ENCODE results near the gene COMP. TPM values are rescaled to one million over a fixed set of nuclear protein-coding genes. Genes with fewer than 3 reads are reported as not detected.

COMP gene
- total RNA-seq, 1 experiment from 2014 or later = not detected

- no peaks in the 10 kb centered on the region for H3K9me3 ChIP-seq (ENCODE audit: control insufficient read depth in 1 of 2, insufficient read depth in 1 of 2, low read depth in 1 of 2, low read length in 2 of 2)
- DNase-seq (ENCODE audit: low read depth, low spot score) (no peak), ATAC-seq (no peak)
- H3K9ac ChIP-seq (ENCODE audit: low read length) = peak overlapping the region; percentile 96
- H4K20me1 ChIP-seq (ENCODE audit: insufficient read depth) = peaks cover 23% of the 10 kb centered on the region; the same call in 1 of the 2 replicates
- H2AFZ ChIP-seq (ENCODE audit: low read depth, low read length, poor library complexity, severe bottlenecking) = no peak overlapping the region
- H3K27me3 ChIP-seq (ENCODE audit: insufficient read depth, low read length) = no peaks in the 10 kb centered on the region
- no peaks in the 10 kb centered on the region for H3K9me2 ChIP-seq (ENCODE audit: insufficient read depth)
- H3K79me2 ChIP-seq (ENCODE audit: insufficient read depth, low read length) = peaks cover 63% of the 10 kb centered on the region
- peak overlapping the region; percentile 77 to 98 for H3K4me3 ChIP-seq (replicated peaks in 1 of 2; ENCODE audit: low read depth in 1 of 2, low read length in 2 of 2)
- intact Hi-C loops (cut with micrococcal nuclease) = no loop called here
- RAD21 ChIA-PET (ENCODE audit: low non-redundant PET in 1 of 2, low total read pairs in 2 of 2, uncharacterized antibody in 2 of 2, unreplicated experiment in 2 of 2) = no interaction called here
- BruUV-seq (replicated peaks) = no TSS peak
- H3K4me2 ChIP-seq (ENCODE audit: low read length) = peak overlapping the region; percentile 100
- H3K27ac ChIP-seq (ENCODE audit: low read depth, low read length) = peak overlapping the region; percentile 94
- POLR2A ChIA-PET = interaction anchor here (1.6 kb wide), 1 partner anchor 14 kb away, joined by 4 read pairs; no protein-coding TSS in a partner anchor
- peaks cover 6 to 15% of the 10 kb centered on the region in 2 experiments for H3K4me1 ChIP-seq (ENCODE audit: control insufficient read depth in 1 of 2, insufficient read depth in 2 of 2, low read length in 2 of 2)
- CTCF ChIA-PET = no interaction called here
- no peak for TF ChIP-seq MAX (IDR thresholded peaks at IDR 0.05)
- no peak for TF ChIP-seq ZNF274 (IDR thresholded peaks at IDR 0.05; ENCODE audit: low read depth, low read length)
- peaks cover 22 to 47% of the 10 kb centered on the region in 2 experiments for H3K36me3 ChIP-seq (ENCODE audit: control insufficient read depth in 1 of 2, insufficient read depth in 2 of 2, low read length in 2 of 2)
Measured at GRCh38 chr19:18833141-18833476, 42.0 kb upstream of the COMP start.

GRCh38 chr19:18832306-18833140 is 41.4 kb upstream of the COMP start:
- Histone ChIP-seq H3K9ac (ENCODE audit: low read length) (peak overlapping the region; percentile 96), H3K9me3 (ENCODE audit: control insufficient read depth in 1 of 2, insufficient read depth in 1 of 2, low read depth in 1 of 2, low read length in 2 of 2) (peaks cover 0 to 3% of the 10 kb centered on the region in 2 experiments; a peak in 1 of 4 replicates), H4K20me1 (ENCODE audit: insufficient read depth) (peaks cover 23% of the 10 kb centered on the region; the same call in 1 of the 2 replicates), H3K36me3 (ENCODE audit: control insufficient read depth in 1 of 2, insufficient read depth in 2 of 2, low read length in 2 of 2) (peaks cover 20 to 42% of the 10 kb centered on the region in 2 experiments), H2AFZ (ENCODE audit: low read depth, low read length, poor library complexity, severe bottlenecking) (no peak overlapping the region), H3K9me2 (ENCODE audit: insufficient read depth) (no peaks in the 10 kb centered on the region), H3K79me2 (ENCODE audit: insufficient read depth, low read length) (peaks cover 57% of the 10 kb centered on the region), H3K27me3 (ENCODE audit: insufficient read depth, low read length) (no peaks in the 10 kb centered on the region), H3K4me3 (replicated peaks in 1 of 2; ENCODE audit: low read depth in 1 of 2, low read length in 2 of 2) (peak overlapping the region; percentile 77 to 98), H3K27ac (ENCODE audit: low read depth, low read length) (peak overlapping the region; percentile 94), H3K4me2 (ENCODE audit: low read length) (peak overlapping the region; percentile 100), H3K4me1 (ENCODE audit: control insufficient read depth in 1 of 2, insufficient read depth in 2 of 2, low read length in 2 of 2) (peaks cover 6 to 15% of the 10 kb centered on the region in 2 experiments)
- RAD21 ChIA-PET (ENCODE audit: low non-redundant PET in 1 of 2, low total read pairs in 2 of 2, uncharacterized antibody in 2 of 2, unreplicated experiment in 2 of 2) = no interaction called here
- TF ChIP-seq ZBTB33 (IDR thresholded peaks at IDR 0.05; ENCODE audit: extremely low read depth, insufficient replicate concordance, low read length) = no peak
- TF ChIP-seq EZH2phosphoT487 (IDR thresholded peaks at IDR 0.05; ENCODE audit: borderline replicate concordance) = no peak
- peak; percentile 89; the same call in 1 of the 2 replicates for TF ChIP-seq ZFX (IDR thresholded peaks at IDR 0.05)
- 0 out of 6 replicates have a peak, but pooled peaks of 2 of the 3 experiments have one; percentile 7 to 17 for TF ChIP-seq CTCF (IDR thresholded peaks at IDR 0.05 in 2 of 3, conservative IDR thresholded peaks at IDR 0.05 in 1 of 3; ENCODE audit: borderline replicate concordance in 1 of 3, insufficient read depth in 1 of 3, low read depth in 2 of 3, low read length in 2 of 3)
- DNase-seq (ENCODE audit: low read depth, low spot score) = no peak
- CTCF ChIA-PET = interaction anchor here (1.0 to 1.4 kb wide), 2 partner anchors 9 to 15 kb away, joined by 4 to 8 read pairs; no protein-coding TSS in a partner anchor
- POLR2A ChIA-PET = interaction anchor here (0.9 to 1.6 kb wide), 2 partner anchors 9 to 15 kb away, joined by 3 to 4 read pairs; no protein-coding TSS in a partner anchor
- TSS peak; percentile 42 for BruUV-seq (replicated peaks)
- peak; percentile 45 for ATAC-seq
- intact Hi-C loops (cut with micrococcal nuclease) = no loop called here

Data from HCT116 (cell line).